ENCODE data around the gene CACNG5.

The CACNG5 gene

GRCh38 chr17:66915204-66915611, 80.3 kb downstream of the CACNG5 start:
- H4K20me1 ChIP-seq (ENCODE audit: insufficient read depth, low read length): 0 out of 2 replicates have a peak, but pooled peaks cover 3% of the 10 kb centered on the region
- ATAC-seq (ENCODE audit: insufficient read depth, low read depth) (no peak), DNase-seq (no peak)
- no peak overlapping the region for H3K27ac ChIP-seq (ENCODE audit: low read length)
- H3K4me2 ChIP-seq (ENCODE audit: insufficient read depth, low read length): no peak overlapping the region
- TF ChIP-seq CTCF (IDR thresholded peaks at IDR 0.05; ENCODE audit: borderline replicate concordance, extremely low read depth, low read length, poor library complexity, severe bottlenecking) (peak; percentile 30), EZH2 (IDR thresholded peaks at IDR 0.05; ENCODE audit: borderline replicate concordance, low read depth, low read length, severe bottlenecking) (no peak)
- no peaks in the 10 kb centered on the region for H3K9me3 ChIP-seq (ENCODE audit: insufficient read depth, low read length, severe bottlenecking)
- H3K4me1 ChIP-seq (ENCODE audit: insufficient read depth, low read length): no peaks in the 10 kb centered on the region
- H3K9ac ChIP-seq (ENCODE audit: low read depth, low read length): no peak overlapping the region
- no peaks in the 10 kb centered on the region for H3K79me2 ChIP-seq (ENCODE audit: insufficient read depth, low read length)
- H3K36me3 ChIP-seq (ENCODE audit: insufficient read depth, low read length): no peaks in the 10 kb centered on the region
- peaks cover 10% of the 10 kb centered on the region for H3K27me3 ChIP-seq (ENCODE audit: insufficient read depth, low read length, poor library complexity)
- no peak overlapping the region for H2AFZ ChIP-seq (ENCODE audit: low read depth, low read length)
- H3K4me3 ChIP-seq (ENCODE audit: low read depth in 1 of 2, low read length in 2 of 2): no peak overlapping the region

GRCh38 chr17:66915792-66916191, 80.9 kb downstream of the CACNG5 start:
- Histone ChIP-seq H3K27ac (ENCODE audit: low read length) (no peak overlapping the region), H4K20me1 (ENCODE audit: insufficient read depth, low read length) (0 out of 2 replicates have a peak, but pooled peaks cover 3% of the 10 kb centered on the region), H3K4me1 (ENCODE audit: insufficient read depth, low read length) (no peaks in the 10 kb centered on the region), H3K9me3 (ENCODE audit: insufficient read depth, low read length, severe bottlenecking) (no peaks in the 10 kb centered on the region), H2AFZ (ENCODE audit: low read depth, low read length) (no peak overlapping the region), H3K79me2 (ENCODE audit: insufficient read depth, low read length) (no peaks in the 10 kb centered on the region), H3K4me2 (ENCODE audit: insufficient read depth, low read length) (no peak overlapping the region), H3K27me3 (ENCODE audit: insufficient read depth, low read length, poor library complexity) (peaks cover 15% of the 10 kb centered on the region), H3K4me3 (ENCODE audit: low read depth in 1 of 2, low read length in 2 of 2) (no peak overlapping the region), H3K9ac (ENCODE audit: low read depth, low read length) (no peak overlapping the region), H3K36me3 (ENCODE audit: insufficient read depth, low read length) (no peaks in the 10 kb centered on the region)
- no peak for DNase-seq
- TF ChIP-seq CTCF (IDR thresholded peaks at IDR 0.05; ENCODE audit: borderline replicate concordance, extremely low read depth, low read length, poor library complexity, severe bottlenecking): no peak
- no peak for TF ChIP-seq EZH2 (IDR thresholded peaks at IDR 0.05; ENCODE audit: borderline replicate concordance, low read depth, low read length, severe bottlenecking)
- ATAC-seq (ENCODE audit: insufficient read depth, low read depth): no peak

GRCh38 chr17:66916946-66917345, 82.0 kb downstream of the CACNG5 start:
- Histone ChIP-seq H3K4me1 (ENCODE audit: insufficient read depth, low read length) (no peaks in the 10 kb centered on the region), H3K9me3 (ENCODE audit: insufficient read depth, low read length, severe bottlenecking) (no peaks in the 10 kb centered on the region), H3K79me2 (ENCODE audit: insufficient read depth, low read length) (no peaks in the 10 kb centered on the region), H3K4me2 (ENCODE audit: insufficient read depth, low read length) (no peak overlapping the region), H2AFZ (ENCODE audit: low read depth, low read length) (no peak overlapping the region), H3K4me3 (ENCODE audit: low read depth in 1 of 2, low read length in 2 of 2) (no peak overlapping the region), H4K20me1 (ENCODE audit: insufficient read depth, low read length) (0 out of 2 replicates have a peak, but pooled peaks cover 3% of the 10 kb centered on the region), H3K27ac (ENCODE audit: low read length) (no peak overlapping the region), H3K36me3 (ENCODE audit: insufficient read depth, low read length) (no peaks in the 10 kb centered on the region), H3K9ac (ENCODE audit: low read depth, low read length) (no peak overlapping the region), H3K27me3 (ENCODE audit: insufficient read depth, low read length, poor library complexity) (peaks cover 15% of the 10 kb centered on the region)
- no peak for DNase-seq
- no peak for ATAC-seq (ENCODE audit: insufficient read depth, low read depth)
- TF ChIP-seq EZH2 (IDR thresholded peaks at IDR 0.05; ENCODE audit: borderline replicate concordance, low read depth, low read length, severe bottlenecking): no peak
- no peak for TF ChIP-seq CTCF (IDR thresholded peaks at IDR 0.05; ENCODE audit: borderline replicate concordance, extremely low read depth, low read length, poor library complexity, severe bottlenecking)

- Histone ChIP-seq H3K27ac (ENCODE audit: low read length) (no peak overlapping the region), H3K36me3 (ENCODE audit: insufficient read depth, low read length) (no peaks in the 10 kb centered on the region), H3K4me3 (ENCODE audit: low read depth in 1 of 2, low read length in 2 of 2) (no peak overlapping the region), H3K79me2 (ENCODE audit: insufficient read depth, low read length) (no peaks in the 10 kb centered on the region), H3K9ac (ENCODE audit: low read depth, low read length) (no peak overlapping the region), H4K20me1 (ENCODE audit: insufficient read depth, low read length) (no peaks in the 10 kb centered on the region), H3K4me2 (ENCODE audit: insufficient read depth, low read length) (no peak overlapping the region), H3K27me3 (ENCODE audit: insufficient read depth, low read length, poor library complexity) (peaks cover 15% of the 10 kb centered on the region), H3K9me3 (ENCODE audit: insufficient read depth, low read length, severe bottlenecking) (no peaks in the 10 kb centered on the region), H2AFZ (ENCODE audit: low read depth, low read length) (no peak overlapping the region), H3K4me1 (ENCODE audit: insufficient read depth, low read length) (no peaks in the 10 kb centered on the region)
- TF ChIP-seq EZH2 (IDR thresholded peaks at IDR 0.05; ENCODE audit: borderline replicate concordance, low read depth, low read length, severe bottlenecking): no peak
- TF ChIP-seq CTCF (IDR thresholded peaks at IDR 0.05; ENCODE audit: borderline replicate concordance, extremely low read depth, low read length, poor library complexity, severe bottlenecking): no peak
- no peak for DNase-seq
- no peak for ATAC-seq (ENCODE audit: insufficient read depth, low read depth)
Measured at GRCh38 chr17:66918896-66919295, 84.0 kb downstream of the CACNG5 start.
